Cardiac muscle cell (in vitro differentiated cells and primary cell): ENCODE data around the gene HS6ST3. TPM values are rescaled to one million over a fixed set of nuclear protein-coding genes. Genes with fewer than 3 reads are reported as not detected.

Source experiments
- DNase-seq, 2 donors: peaks; one replicate each; pipeline versions ENCODE4 v3.0.0 to v3.0.0-alpha.2; 2010 to 2017; ENCODE audit warnings: low read depth in 1 of 2, low spot score in 1 of 2
- H3K27ac ChIP-seq: fragments of 200-600 bp; sonication (generic); 2 replicates; pipeline ENCODE4 v1.5.1; 2016
- H3K27me3 ChIP-seq: fragments of 200-600 bp; sonication (generic); 2 replicates; pipeline ENCODE4 v1.6.0; 2016; ENCODE audit warnings: control low read depth
- H3K36me3 ChIP-seq: fragments of 200-600 bp; sonication (generic); 2 replicates; pipeline ENCODE4 v1.5.1; 2016; ENCODE audit warnings: control low read depth
- H3K4me1 ChIP-seq: fragments of 200-600 bp; sonication (generic); 2 replicates; pipeline ENCODE4 v1.8.1; 2017; ENCODE audit warnings: low read depth, mild to moderate bottlenecking, mixed run types
- H3K4me3 ChIP-seq: fragments of 200-600 bp; sonication (generic); 2 replicates; pipeline ENCODE4 v1.5.1; 2016; ENCODE audit warnings: mild to moderate bottlenecking
- H3K9me3 ChIP-seq: fragments of 200-600 bp; sonication (generic); 2 replicates; pipeline ENCODE4 v1.5.1; 2017; ENCODE audit warnings: low read depth, mild to moderate bottlenecking, control low read depth
- CTCF ChIP-seq: IDR thresholded peaks from 2 replicates; pipeline ENCODE4 v1.5.1; 2012; ENCODE audit warnings: low read depth, mild to moderate bottlenecking, low read length
- polyA plus RNA-seq: library from polyadenylated mRNA; unstranded; fragments of >200 nt; fragmentation: Nextera tagmentation; extraction: Ambion mirVana; gene quantifications from 2 replicates; pipeline ENCODE4 v1.2.1, GENCODE V29; 2016
- total RNA-seq: library from RNA; depleted of rRNA; stranded (reverse); fragments of >200 nt; gene quantifications from 2 replicates; pipeline ENCODE4 v1.2.3, GENCODE V29; 2016

Gene HS6ST3
- total and polyA plus RNA-seq, 2 experiments from 2014 or later = 0.38 to 0.39 TPM

- TF ChIP-seq CTCF = no peak
- H3K27me3 ChIP-seq = no peaks in the 10 kb centered on the region
- no peak overlapping the region for H3K4me3 ChIP-seq
These were observed 542.8 kb downstream of the HS6ST3 start for GRCh38 chr13:96632536-96633320.

GRCh38 chr13:96636001-96636709 lies 546.2 kb downstream of the HS6ST3 start:
- peak in 1 of 2 donors; percentile 1 for DNase-seq
- no peaks in the 10 kb centered on the region for H3K36me3 ChIP-seq
- no peaks in the 10 kb centered on the region for H3K27me3 ChIP-seq
- no peak overlapping the region for H3K4me3 ChIP-seq
- H3K27ac ChIP-seq = no peak overlapping the region
- H3K4me1 ChIP-seq = no peaks in the 10 kb centered on the region
- TF ChIP-seq CTCF = no peak
- H3K9me3 ChIP-seq = no peaks in the 10 kb centered on the region

More at GRCh38 chr13:96632536-96633320, 542.8 kb downstream of the HS6ST3 start:
- Histone ChIP-seq H3K9me3 (no peaks in the 10 kb centered on the region), H3K27ac (no peak overlapping the region), H3K4me1 (no peaks in the 10 kb centered on the region), H3K36me3 (no peaks in the 10 kb centered on the region)
- DNase-seq = peak in 1 of 2 donors; percentile 0

- DNase-seq = no peak
- no peaks in the 10 kb centered on the region for H3K4me1 ChIP-seq
These were observed 547.1 kb downstream of the HS6ST3 start for GRCh38 chr13:96637039-96637438.

GRCh38 chr13:96646101-96646500 lies 556.2 kb downstream of the HS6ST3 start:
- Histone ChIP-seq H3K9me3 (no peaks in the 10 kb centered on the region), H3K4me1 (no peaks in the 10 kb centered on the region), H3K36me3 (no peaks in the 10 kb centered on the region), H3K27me3 (no peaks in the 10 kb centered on the region), H3K27ac (no peak overlapping the region), H3K4me3 (no peak overlapping the region)
- no peak for TF ChIP-seq CTCF
- no peak for DNase-seq

More at GRCh38 chr13:96637039-96637438, 547.1 kb downstream of the HS6ST3 start:
- Histone ChIP-seq H3K27ac (no peak overlapping the region), H3K27me3 (no peaks in the 10 kb centered on the region), H3K9me3 (no peaks in the 10 kb centered on the region), H3K4me3 (no peak overlapping the region), H3K36me3 (no peaks in the 10 kb centered on the region)
- TF ChIP-seq CTCF = no peak

GRCh38 chr13:96646515-96647211 lies 556.8 kb downstream of the HS6ST3 start:
- Histone ChIP-seq H3K4me1 (no peaks in the 10 kb centered on the region), H3K9me3 (no peaks in the 10 kb centered on the region), H3K27ac (no peak overlapping the region), H3K36me3 (no peaks in the 10 kb centered on the region), H3K4me3 (no peak overlapping the region), H3K27me3 (no peaks in the 10 kb centered on the region)
- no peak for DNase-seq
- no peak for TF ChIP-seq CTCF
